Measurements from ENCODE around the gene DCXR.

The DCXR gene

DNA sequence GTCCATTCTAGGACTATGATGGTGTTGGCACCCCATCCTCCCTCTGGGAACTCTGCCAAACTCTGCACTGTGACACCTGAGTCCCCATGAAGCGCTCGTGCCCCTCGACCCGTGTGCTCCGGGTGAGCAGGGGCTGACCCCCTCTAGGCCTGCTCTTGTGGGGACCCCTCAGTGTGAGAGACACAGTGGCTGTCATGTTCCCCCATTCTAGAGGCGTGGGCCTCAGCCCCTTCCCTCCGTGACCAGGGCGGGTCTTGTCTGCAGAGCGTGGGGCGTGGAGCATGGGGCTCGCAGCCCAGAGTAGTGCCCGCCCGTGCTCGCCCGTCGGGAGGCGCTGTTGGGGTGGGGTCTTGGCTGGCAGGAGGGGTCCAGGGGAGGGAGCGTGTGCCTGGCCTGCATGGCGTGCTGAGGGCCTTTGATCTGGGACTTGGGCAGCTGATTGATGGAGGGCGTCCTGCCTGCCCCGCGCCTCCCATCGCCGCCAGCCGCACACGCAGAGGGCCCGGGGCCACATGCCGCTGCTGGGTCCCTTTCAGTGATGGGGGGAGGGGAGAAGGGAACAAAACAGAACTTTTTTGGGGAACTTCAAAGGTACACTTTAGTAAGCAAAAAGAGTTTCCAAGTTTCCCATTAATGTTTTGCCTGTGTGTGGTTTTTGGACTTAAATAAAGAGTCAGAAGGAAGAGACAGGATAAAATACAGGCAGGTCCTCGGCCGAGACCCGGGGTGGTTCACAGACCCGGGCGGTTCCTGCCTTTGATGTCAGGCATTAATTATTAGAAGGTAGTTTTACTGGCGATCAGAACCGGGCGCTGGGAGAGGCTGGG, 37.3 kb downstream of the DCXR start:
- DNase-seq (ENCODE audit: low read depth) = no peak
- H3K4me3 ChIP-seq (ENCODE audit: low read depth, low read length) = no peak overlapping the region
- TF ChIP-seq POLR2A (IDR thresholded peaks at IDR 0.05; ENCODE audit: extremely low read depth, insufficient read length) = no peak
- TF ChIP-seq, protein P1, sequence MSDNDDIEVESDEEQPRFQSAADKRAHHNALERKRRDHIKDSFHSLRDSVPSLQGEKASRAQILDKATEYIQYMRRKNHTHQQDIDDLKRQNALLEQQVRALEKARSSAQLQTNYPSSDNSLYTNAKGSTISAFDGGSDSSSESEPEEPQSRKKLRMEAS (IDR thresholded peaks at IDR 0.05; ENCODE audit: low read depth, low read length) = no peak
- TF ChIP-seq MYC (IDR thresholded peaks at IDR 0.05; ENCODE audit: low read depth, low read length) = no peak
- TF ChIP-seq, protein P2, sequence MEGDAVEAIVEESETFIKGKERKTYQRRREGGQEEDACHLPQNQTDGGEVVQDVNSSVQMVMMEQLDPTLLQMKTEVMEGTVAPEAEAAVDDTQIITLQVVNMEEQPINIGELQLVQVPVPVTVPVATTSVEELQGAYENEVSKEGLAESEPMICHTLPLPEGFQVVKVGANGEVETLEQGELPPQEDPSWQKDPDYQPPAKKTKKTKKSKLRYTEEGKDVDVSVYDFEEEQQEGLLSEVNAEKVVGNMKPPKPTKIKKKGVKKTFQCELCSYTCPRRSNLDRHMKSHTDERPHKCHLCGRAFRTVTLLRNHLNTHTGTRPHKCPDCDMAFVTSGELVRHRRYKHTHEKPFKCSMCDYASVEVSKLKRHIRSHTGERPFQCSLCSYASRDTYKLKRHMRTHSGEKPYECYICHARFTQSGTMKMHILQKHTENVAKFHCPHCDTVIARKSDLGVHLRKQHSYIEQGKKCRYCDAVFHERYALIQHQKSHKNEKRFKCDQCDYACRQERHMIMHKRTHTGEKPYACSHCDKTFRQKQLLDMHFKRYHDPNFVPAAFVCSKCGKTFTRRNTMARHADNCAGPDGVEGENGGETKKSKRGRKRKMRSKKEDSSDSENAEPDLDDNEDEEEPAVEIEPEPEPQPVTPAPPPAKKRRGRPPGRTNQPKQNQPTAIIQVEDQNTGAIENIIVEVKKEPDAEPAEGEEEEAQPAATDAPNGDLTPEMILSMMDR (IDR thresholded peaks at IDR 0.05; ENCODE audit: low read depth, low read length) = no peak

DNA sequence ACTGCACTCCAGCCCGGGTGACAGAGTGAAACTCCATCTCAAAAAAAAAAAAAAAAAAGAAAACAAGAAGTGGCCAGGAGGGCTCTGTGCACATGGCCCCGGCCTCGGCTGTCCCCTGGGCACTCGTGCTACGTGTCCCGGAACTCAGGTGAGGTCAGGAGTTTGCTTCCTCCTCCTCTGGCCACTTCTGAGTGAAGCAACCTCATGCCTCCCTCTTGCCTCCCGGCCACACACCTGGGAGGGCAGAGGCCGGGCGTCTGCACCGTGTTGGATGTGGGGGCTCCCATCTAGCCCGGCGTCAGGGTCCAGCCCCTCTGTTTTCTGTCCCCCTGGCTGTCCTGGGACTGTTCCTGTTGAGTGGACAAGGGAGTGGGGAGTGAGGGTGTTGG, 37.9 kb downstream of the DCXR start:
- no peak for DNase-seq (ENCODE audit: low read depth)

DNA sequence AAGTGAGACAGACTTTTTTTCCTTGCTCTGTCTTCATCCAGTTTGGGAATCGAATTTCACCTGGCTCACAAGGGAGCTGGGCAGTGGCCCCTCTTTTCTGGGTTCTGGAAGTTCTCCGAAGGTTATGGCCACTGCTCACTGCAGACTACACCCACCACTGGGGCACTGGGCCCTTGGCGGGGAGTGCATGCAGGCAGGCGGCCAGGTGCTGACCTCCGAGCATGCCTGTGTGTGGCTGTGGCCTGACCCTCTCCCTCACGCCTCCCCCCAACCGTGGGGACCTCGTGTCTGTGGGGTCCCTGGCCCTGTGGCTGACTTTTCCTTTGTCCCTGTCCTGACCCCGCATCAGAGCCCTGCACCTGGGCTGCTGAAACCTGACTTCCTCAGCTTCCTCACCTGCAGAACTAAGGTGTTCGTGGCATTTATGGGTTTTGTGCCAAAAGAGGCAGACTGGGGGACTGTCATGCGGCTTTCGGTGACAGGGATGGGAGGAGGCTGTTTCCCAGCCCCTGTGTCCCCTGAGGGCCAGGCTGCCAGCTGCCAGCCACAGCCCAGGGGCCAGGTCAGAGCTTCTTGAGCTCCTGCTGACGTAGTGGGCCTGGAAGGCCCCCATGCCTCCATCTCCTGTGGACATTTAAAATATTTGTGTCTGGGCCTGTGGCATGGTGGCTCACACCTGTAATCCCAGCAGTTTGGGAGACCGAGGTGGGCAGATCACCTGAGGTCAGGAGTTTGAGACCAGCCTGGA, 38.6 kb downstream of the DCXR start:
- TF ChIP-seq POLR2A (IDR thresholded peaks at IDR 0.05; ENCODE audit: extremely low read depth, insufficient read length) = no peak
- TF ChIP-seq MYC (IDR thresholded peaks at IDR 0.05; ENCODE audit: low read depth, low read length) = no peak
- TF ChIP-seq, protein P1 (IDR thresholded peaks at IDR 0.05; ENCODE audit: low read depth, low read length) = no peak
- TF ChIP-seq, protein P2 (IDR thresholded peaks at IDR 0.05; ENCODE audit: low read depth, low read length) = no peak
- H3K4me3 ChIP-seq (ENCODE audit: low read depth, low read length) = no peak overlapping the region

More for the DNA sequence above, 37.9 kb downstream of the DCXR start:
- TF ChIP-seq MYC (IDR thresholded peaks at IDR 0.05; ENCODE audit: low read depth, low read length) (no peak), POLR2A (IDR thresholded peaks at IDR 0.05; ENCODE audit: extremely low read depth, insufficient read length) (no peak)
- TF ChIP-seq, protein P1 (IDR thresholded peaks at IDR 0.05; ENCODE audit: low read depth, low read length) = no peak
- TF ChIP-seq, protein P2 (IDR thresholded peaks at IDR 0.05; ENCODE audit: low read depth, low read length) = no peak
- no peak overlapping the region for H3K4me3 ChIP-seq (ENCODE audit: low read depth, low read length)

DNA sequence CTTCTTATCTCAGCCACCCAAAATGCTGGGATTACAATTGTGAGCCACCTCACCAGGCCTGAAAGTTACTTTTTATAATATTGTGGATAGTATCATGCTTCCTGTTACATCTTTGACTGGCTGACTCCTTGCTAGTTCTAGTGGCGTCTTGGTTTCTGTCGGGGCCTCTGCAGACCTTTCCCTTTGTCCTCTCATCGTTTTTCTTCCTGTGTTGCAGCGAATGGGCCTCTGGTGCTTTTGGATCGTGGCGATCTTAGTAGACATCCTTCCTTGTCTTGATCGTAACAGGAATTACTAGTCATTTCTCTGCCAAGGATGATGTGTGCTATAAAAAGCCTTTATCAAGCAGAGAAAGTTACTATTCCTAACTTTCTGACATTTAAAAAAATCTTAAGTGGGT, 39.3 kb downstream of the DCXR start:
- H3K4me3 ChIP-seq (ENCODE audit: low read depth, low read length) = no peak overlapping the region
- no peak for DNase-seq (ENCODE audit: low read depth)
- TF ChIP-seq MYC (IDR thresholded peaks at IDR 0.05; ENCODE audit: low read depth, low read length) (no peak), POLR2A (IDR thresholded peaks at IDR 0.05; ENCODE audit: extremely low read depth, insufficient read length) (no peak)
- TF ChIP-seq, protein P2 (IDR thresholded peaks at IDR 0.05; ENCODE audit: low read depth, low read length) = no peak
- TF ChIP-seq, protein P1 (IDR thresholded peaks at IDR 0.05; ENCODE audit: low read depth, low read length) = no peak

More for the DNA sequence above, 38.6 kb downstream of the DCXR start:
- DNase-seq (ENCODE audit: low read depth) = no peak

DNA sequence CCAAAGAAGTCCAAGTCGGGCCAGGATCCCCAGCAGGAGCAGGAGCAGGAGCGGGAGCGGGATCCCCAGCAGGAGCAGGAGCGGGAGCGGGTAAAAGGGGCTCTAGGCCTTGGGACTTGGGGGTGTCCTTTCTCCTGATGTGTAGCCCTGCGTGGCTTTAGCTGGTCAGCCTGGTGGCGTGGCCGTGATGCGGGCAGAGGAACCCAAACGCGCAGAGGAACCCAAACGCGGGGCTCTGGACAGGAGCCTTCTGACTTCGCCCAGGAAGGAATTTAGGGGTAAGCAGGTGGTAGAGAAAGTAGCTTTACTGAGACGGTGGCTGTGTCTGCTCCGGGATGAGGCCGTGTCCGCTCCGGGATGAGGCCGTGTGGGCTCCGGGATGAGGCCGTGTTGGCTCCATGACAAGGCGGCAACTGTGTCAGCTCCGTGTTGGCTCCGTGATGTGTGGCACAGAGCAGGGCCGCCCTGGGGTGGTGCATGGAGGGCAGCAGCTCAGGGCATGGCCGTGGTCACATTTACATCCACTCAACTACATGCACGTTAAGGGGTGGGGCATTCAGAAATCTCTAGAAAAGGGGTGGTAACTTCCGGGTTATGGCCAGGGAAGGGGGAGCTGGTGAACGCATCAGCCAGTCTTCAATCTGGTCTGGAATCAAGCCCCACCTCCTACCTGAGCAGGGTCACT, 40.6 kb downstream of the DCXR start:
- DNase-seq (ENCODE audit: low read depth) = no peak
- no peak overlapping the region for H3K4me3 ChIP-seq (ENCODE audit: low read depth, low read length)
- TF ChIP-seq MYC (IDR thresholded peaks at IDR 0.05; ENCODE audit: low read depth, low read length) (no peak), POLR2A (IDR thresholded peaks at IDR 0.05; ENCODE audit: extremely low read depth, insufficient read length) (no peak)
- TF ChIP-seq, protein P2 (IDR thresholded peaks at IDR 0.05; ENCODE audit: low read depth, low read length) = no peak
- TF ChIP-seq, protein P1 (IDR thresholded peaks at IDR 0.05; ENCODE audit: low read depth, low read length) = no peak
